ENCODE measurements around the gene EFTUD2. TPM values are rescaled to one million over a fixed set of nuclear protein-coding genes. Genes with fewer than 3 reads are reported as not detected.

Gene EFTUD2
- total RNA-seq, 2 experiments from 2014 or later: 133 to 145 TPM

GRCh38 chr17:44913676-44914075 lies 14.4 kb upstream of the EFTUD2 start:
- H3K27me3 Mint-ChIP-seq: peaks cover 33% of the 10 kb centered on the region
- H3K4me3 Mint-ChIP-seq: no peak overlapping the region
- H3K4me1 Mint-ChIP-seq: peaks cover 15% of the 10 kb centered on the region
- H3K27ac Mint-ChIP-seq: no peak overlapping the region
- H3K36me3 Mint-ChIP-seq (ENCODE audit: low read depth): no peaks in the 10 kb centered on the region
- ChIA-PET CTCF (interaction anchor here (1.9 kb wide), 1 partner anchor 11 kb away, joined by 5 read pairs; a partner anchor contains a TSS), POLR2A (no interaction called here)
- no peak for DNase-seq
- H3K9me3 Mint-ChIP-seq: no peaks in the 10 kb centered on the region

GRCh38 chr17:44912763-44913544 lies 13.7 kb upstream of the EFTUD2 start:
- CTCF ChIA-PET: interaction anchor here (0.6 to 1.9 kb wide), 3 partner anchors 9 to 201 kb away, joined by 3 to 5 read pairs (median 4); a partner anchor contains a TSS
- no peaks in the 10 kb centered on the region for H3K9me3 Mint-ChIP-seq
- H3K27me3 Mint-ChIP-seq: peaks cover 33% of the 10 kb centered on the region
- no peak overlapping the region for H3K4me3 Mint-ChIP-seq
- H3K36me3 Mint-ChIP-seq (ENCODE audit: low read depth): no peaks in the 10 kb centered on the region
- DNase-seq: no peak
- POLR2A ChIA-PET: no interaction called here
- no peak overlapping the region for H3K27ac Mint-ChIP-seq
- H3K4me1 Mint-ChIP-seq: peaks cover 15% of the 10 kb centered on the region

- Mint-ChIP-seq H3K27ac (no peak overlapping the region), H3K4me3 (no peak overlapping the region), H3K36me3 (ENCODE audit: low read depth) (no peaks in the 10 kb centered on the region), H3K4me1 (peaks cover 15% of the 10 kb centered on the region), H3K9me3 (no peaks in the 10 kb centered on the region), H3K27me3 (peaks cover 33% of the 10 kb centered on the region)
- POLR2A ChIA-PET: no interaction called here
- CTCF ChIA-PET: interaction anchor here (0.6 to 1.8 kb wide), 10 partner anchors 9 to 224 kb away, joined by 3 to 5 read pairs (median 4); partner anchors contain the start of genes ACBD4 and C1QL1
- DNase-seq: peak; percentile 53
These were observed 12.1 kb upstream of the EFTUD2 start for GRCh38 chr17:44911133-44912001.

- peaks cover 33% of the 10 kb centered on the region for H3K27me3 Mint-ChIP-seq
- H3K27ac Mint-ChIP-seq: no peak overlapping the region
- no peaks in the 10 kb centered on the region for H3K9me3 Mint-ChIP-seq
- DNase-seq: no peak
- CTCF ChIA-PET: interaction anchor here (0.6 to 1.8 kb wide), 16 partner anchors 8 to 225 kb away, joined by 3 to 8 read pairs (median 4); partner anchors contain the start of genes ACBD4, C1QL1 and EFTUD2
- POLR2A ChIA-PET: interaction anchor here (0.5 kb wide), 1 partner anchor 139 kb away, joined by 7 read pairs; no protein-coding TSS in a partner anchor
- no peaks in the 10 kb centered on the region for H3K36me3 Mint-ChIP-seq (ENCODE audit: low read depth)
- no peak overlapping the region for H3K4me3 Mint-ChIP-seq
- peaks cover 15% of the 10 kb centered on the region for H3K4me1 Mint-ChIP-seq
These were observed 11.2 kb upstream of the EFTUD2 start for GRCh38 chr17:44910231-44911106.

GRCh38 chr17:44909681-44910144 lies 10.5 kb upstream of the EFTUD2 start:
- peaks cover 33% of the 10 kb centered on the region for H3K27me3 Mint-ChIP-seq
- H3K4me3 Mint-ChIP-seq: no peak overlapping the region
- no peaks in the 10 kb centered on the region for H3K36me3 Mint-ChIP-seq (ENCODE audit: low read depth)
- CTCF ChIA-PET: interaction anchor here (0.8 to 1.8 kb wide), 7 partner anchors 8 to 226 kb away, joined by 3 to 8 read pairs (median 4); partner anchors contain the start of genes ACBD4 and EFTUD2
- DNase-seq: no peak
- H3K9me3 Mint-ChIP-seq: no peaks in the 10 kb centered on the region
- peaks cover 15% of the 10 kb centered on the region for H3K4me1 Mint-ChIP-seq
- POLR2A ChIA-PET: interaction anchor here (0.5 kb wide), 1 partner anchor 139 kb away, joined by 7 read pairs; no protein-coding TSS in a partner anchor
- H3K27ac Mint-ChIP-seq: no peak overlapping the region

- peaks cover 15% of the 10 kb centered on the region for H3K4me1 Mint-ChIP-seq
- POLR2A ChIA-PET: no interaction called here
- CTCF ChIA-PET: interaction anchor here (1.1 to 1.8 kb wide), 2 partner anchors 9 to 226 kb away, joined by 4 to 8 read pairs; partner anchors contain the start of genes ACBD4 and EFTUD2
- H3K36me3 Mint-ChIP-seq (ENCODE audit: low read depth): no peaks in the 10 kb centered on the region
- peaks cover 30% of the 10 kb centered on the region for H3K27me3 Mint-ChIP-seq
- DNase-seq: no peak
- H3K4me3 Mint-ChIP-seq: no peak overlapping the region
- no peaks in the 10 kb centered on the region for H3K9me3 Mint-ChIP-seq
- no peak overlapping the region for H3K27ac Mint-ChIP-seq
These were observed 9.6 kb upstream of the EFTUD2 start for GRCh38 chr17:44908761-44909326.

GRCh38 chr17:44907729-44908470 lies 8.7 kb upstream of the EFTUD2 start:
- peaks cover 24% of the 10 kb centered on the region for H3K27me3 Mint-ChIP-seq
- no peaks in the 10 kb centered on the region for H3K36me3 Mint-ChIP-seq (ENCODE audit: low read depth)
- no peak overlapping the region for H3K4me3 Mint-ChIP-seq
- H3K27ac Mint-ChIP-seq: no peak overlapping the region
- peaks cover 10% of the 10 kb centered on the region for H3K4me1 Mint-ChIP-seq
- ChIA-PET CTCF (no interaction called here), POLR2A (no interaction called here)
- DNase-seq: no peak
- H3K9me3 Mint-ChIP-seq: no peaks in the 10 kb centered on the region

- POLR2A ChIA-PET: no interaction called here
- CTCF ChIA-PET: no interaction called here
- H3K4me3 Mint-ChIP-seq: no peak overlapping the region
- H3K36me3 Mint-ChIP-seq (ENCODE audit: low read depth): no peaks in the 10 kb centered on the region
- H3K9me3 Mint-ChIP-seq: no peaks in the 10 kb centered on the region
- H3K27ac Mint-ChIP-seq: no peak overlapping the region
- no peak for DNase-seq
- H3K27me3 Mint-ChIP-seq: peaks cover 17% of the 10 kb centered on the region
- H3K4me1 Mint-ChIP-seq: peaks cover 7% of the 10 kb centered on the region
These were observed 7.8 kb upstream of the EFTUD2 start for GRCh38 chr17:44906763-44907728.

- no peaks in the 10 kb centered on the region for H3K9me3 Mint-ChIP-seq
- peaks cover 17% of the 10 kb centered on the region for H3K27me3 Mint-ChIP-seq
- no peak overlapping the region for H3K27ac Mint-ChIP-seq
These were observed 6.9 kb upstream of the EFTUD2 start for GRCh38 chr17:44906010-44906646.

More at GRCh38 chr17:44906010-44906646, 6.9 kb upstream of the EFTUD2 start:
- ChIA-PET POLR2A (no interaction called here), CTCF (no interaction called here)
- H3K36me3 Mint-ChIP-seq (ENCODE audit: low read depth): no peaks in the 10 kb centered on the region
- H3K4me1 Mint-ChIP-seq: peaks cover 6% of the 10 kb centered on the region
- H3K4me3 Mint-ChIP-seq: no peak overlapping the region
- DNase-seq: no peak

All from activated CD4-positive, alpha-beta T cell treated with anti-CD3 and anti-CD28 coated beads, Interleukin-2, amount 10 ng/mL, durations not matched to agents 7 days and 5 days (primary cell).